Stomach (tissue), 9 donors: ENCODE measurements around the gene PLPPR2. TPM values are rescaled to one million over a fixed set of nuclear protein-coding genes. Genes with fewer than 3 reads are reported as not detected.
"Not testable (repeated sequence)": the region's sequence is repeated elsewhere in the genome, so short reads cannot be mapped to it uniquely, and the experiment has no call there.

Source experiments
- DNase-seq, 2 donors: peaks; one replicate each; pipeline versions ENCODE4 v3.0.0 to v3.0.0-alpha.2; 2013 to 2019
- H3K27ac ChIP-seq, 5 donors: fragments of 200-600 bp in 4 of 5; sonication (generic) in 4 of 5; one replicate each; pipeline ENCODE4 v1.5.1; 2013 to 2019; ENCODE audit warnings: mild to moderate bottlenecking in 1 of 5, moderate library complexity in 1 of 5
- H3K27me3 ChIP-seq, 3 donors: fragments of 200-600 bp; sonication (generic); one replicate each; pipeline ENCODE4 v1.5.1; 2017 to 2019; ENCODE audit warnings: mixed run types in 1 of 3
- H3K36me3 ChIP-seq, 4 donors: fragments of 200-600 bp; sonication (generic); 1 replicate in 3 of 4; 2 replicates in 1 of 4; pipeline ENCODE4 v1.5.1; 2016 to 2019
- H3K4me1 ChIP-seq, 4 donors: fragments of 200-600 bp; sonication (generic); one replicate each; pipeline ENCODE4 v1.5.1; 2016 to 2019
- H3K4me3 ChIP-seq, 4 donors: fragments of 200-600 bp; sonication (generic) in 3 of 4; one replicate each; pipeline ENCODE4 v1.5.1; 2016 to 2019; ENCODE audit warnings: mild to moderate bottlenecking in 1 of 4
- H3K9me3 ChIP-seq, 4 donors: fragments of 200-600 bp; sonication (generic); one replicate each; pipeline ENCODE4 v1.5.1; 2016 to 2019
- EP300 ChIP-seq: sonication (generic); formaldehyde crosslinking; IDR thresholded peaks from one replicate; pipeline ENCODE4 v1.6.1; 2017; ENCODE audit warnings: antibody characterized with exemption
- POLR2A ChIP-seq, 4 donors: fragments of 450-650 bp; IDR thresholded peaks; one replicate each; pipeline ENCODE4 v1.6.1; 2016; ENCODE audit warnings: antibody characterized with exemption in 4 of 4, control low read depth in 2 of 4, mild to moderate bottlenecking in 1 of 4, moderate library complexity in 1 of 4
- POLR2AphosphoS5 ChIP-seq, 3 donors: sonication (generic); formaldehyde crosslinking; IDR thresholded peaks; one replicate each; pipeline ENCODE4 v1.6.1; 2016; ENCODE audit warnings: antibody characterized with exemption in 3 of 3
- WGBS, 5 donors: extraction: QIAGEN DNeasy Blood & Tissue Kit in 3 of 5; methylation state at CpG; one replicate each; pipeline versions ENCODE4 v1.1.5 to v1.1.7; 2013 to 2018; 5-methylcytosine and 5-hydroxymethylcytosine counted together
- intact Hi-C: fragments of 100-400 bp; cut with DNase I; formaldehyde crosslinking; loops from one replicate; pipeline ENCODE4 v1.15.1; 2023; ENCODE audit warnings: low total_unique reads
- polyA plus RNA-seq, 3 donors: library from polyadenylated mRNA; stranded (reverse); fragments of 200-250 nt; gene quantifications; one replicate each; pipeline ENCODE4 v1.2.3, GENCODE V29; 2013
- total RNA-seq, 5 donors: library from RNA; depleted of rRNA; stranded (reverse); fragments of >200 nt; gene quantifications; one replicate each; pipeline versions ENCODE4 v1.1.0 to v1.2.3, GENCODE V29; 2014 to 2016
- TF ChIP-seq, protein P1 (sequence below), 7 experiments: fragments of 450-650 bp in 4 of 7; fragments of 200-600 bp in 3 of 7; sonication (generic) in 3 of 7; IDR thresholded peaks; one replicate each; pipeline ENCODE4 v1.5.1; 2016 to 2019; ENCODE audit warnings: antibody characterized with exemption in 7 of 7, control low read depth in 2 of 7, mild to moderate bottlenecking in 1 of 7
- donor health status: healthy with polysubstance abuse.
- donor health status: Bipolar disorder and iron deficiency.
- donor health status: healthy.

Gene PLPPR2
- total and polyA plus RNA-seq, 8 donors: 6.1 to 364 (median 9.8) TPM

DNA sequence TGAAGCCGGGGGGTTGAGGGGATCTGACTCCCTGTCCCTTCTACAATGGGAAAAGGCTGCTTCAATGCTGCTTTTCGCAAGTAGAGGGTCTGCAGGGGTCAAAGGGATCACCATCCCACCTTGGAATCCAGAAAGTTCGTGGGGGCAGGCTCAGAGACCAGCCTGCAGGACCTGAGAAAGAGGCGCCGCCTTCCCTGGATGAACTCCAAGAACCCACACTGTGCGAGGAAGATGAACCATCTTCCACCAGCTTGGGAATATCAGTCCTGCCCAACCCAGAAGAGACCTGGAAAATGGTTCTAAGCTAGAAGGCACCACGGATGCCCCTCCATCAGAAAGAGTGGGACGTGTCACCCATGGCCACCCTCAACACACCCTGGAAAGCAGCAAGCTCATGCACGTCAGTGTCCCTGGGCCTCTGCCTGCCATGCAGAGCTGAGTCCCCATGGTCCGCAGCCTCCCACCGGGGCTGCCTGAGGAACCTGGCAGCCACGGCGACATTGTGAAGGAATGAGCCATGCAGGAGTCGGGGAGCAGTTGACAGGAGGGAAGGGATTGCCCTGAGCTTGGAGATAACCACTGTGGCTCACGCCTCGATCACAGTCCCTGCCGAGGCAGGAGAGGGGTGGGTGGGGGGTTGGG, 30.4 kb upstream of the PLPPR2 start:
- peaks cover 23 to 52% (median 50%) of the 10 kb centered on the region in 4 donors for H3K36me3 ChIP-seq
- H3K4me1 ChIP-seq: peaks cover 22 to 54% (median 31%) of the 10 kb centered on the region in 4 donors
- H3K4me3 ChIP-seq: no peak overlapping the region
- peak in 1 of 2 donors; percentile 18 for DNase-seq
- H3K9me3 ChIP-seq: no peaks in the 10 kb centered on the region
- intact Hi-C loops: no loop called here
- no peaks in the 10 kb centered on the region for H3K27me3 ChIP-seq
- TF ChIP-seq POLR2A (IDR thresholded peaks at IDR 0.05): no peak
- WGBS, 5 donors: 57 to 64% (median 63%) methylated on average over 14 to 17 of the region's 17 CpGs
- H3K27ac ChIP-seq: peak overlapping the region; percentile 22 to 90 (median 85)

- Histone ChIP-seq H3K4me3 (no peak overlapping the region), H3K9me3 (no peaks in the 10 kb centered on the region), H3K36me3 (peaks cover 30 to 59% (median 57%) of the 10 kb centered on the region in 4 donors), H3K27me3 (no peaks in the 10 kb centered on the region), H3K27ac (peak overlapping the region in 3 of 5 donors; percentile 85 to 90 (median 88)), H3K4me1 (peaks cover 22 to 54% (median 31%) of the 10 kb centered on the region in 4 donors)
- intact Hi-C loops: no loop called here
- TF ChIP-seq POLR2A (IDR thresholded peaks at IDR 0.05) (no peak), POLR2AphosphoS5 (IDR thresholded peaks at IDR 0.05) (no peak), EP300 (no peak)
- TF ChIP-seq, protein P1, sequence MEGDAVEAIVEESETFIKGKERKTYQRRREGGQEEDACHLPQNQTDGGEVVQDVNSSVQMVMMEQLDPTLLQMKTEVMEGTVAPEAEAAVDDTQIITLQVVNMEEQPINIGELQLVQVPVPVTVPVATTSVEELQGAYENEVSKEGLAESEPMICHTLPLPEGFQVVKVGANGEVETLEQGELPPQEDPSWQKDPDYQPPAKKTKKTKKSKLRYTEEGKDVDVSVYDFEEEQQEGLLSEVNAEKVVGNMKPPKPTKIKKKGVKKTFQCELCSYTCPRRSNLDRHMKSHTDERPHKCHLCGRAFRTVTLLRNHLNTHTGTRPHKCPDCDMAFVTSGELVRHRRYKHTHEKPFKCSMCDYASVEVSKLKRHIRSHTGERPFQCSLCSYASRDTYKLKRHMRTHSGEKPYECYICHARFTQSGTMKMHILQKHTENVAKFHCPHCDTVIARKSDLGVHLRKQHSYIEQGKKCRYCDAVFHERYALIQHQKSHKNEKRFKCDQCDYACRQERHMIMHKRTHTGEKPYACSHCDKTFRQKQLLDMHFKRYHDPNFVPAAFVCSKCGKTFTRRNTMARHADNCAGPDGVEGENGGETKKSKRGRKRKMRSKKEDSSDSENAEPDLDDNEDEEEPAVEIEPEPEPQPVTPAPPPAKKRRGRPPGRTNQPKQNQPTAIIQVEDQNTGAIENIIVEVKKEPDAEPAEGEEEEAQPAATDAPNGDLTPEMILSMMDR (IDR thresholded peaks at IDR 0.05): no peak
- DNase-seq: no peak
- WGBS, 5 donors: 87 to 97% (median 93%) methylated on average over 7 of the region's 7 CpGs
Measured at GRCh38 chr19:11325544-11325943, 29.7 kb upstream of the PLPPR2 start.

DNA sequence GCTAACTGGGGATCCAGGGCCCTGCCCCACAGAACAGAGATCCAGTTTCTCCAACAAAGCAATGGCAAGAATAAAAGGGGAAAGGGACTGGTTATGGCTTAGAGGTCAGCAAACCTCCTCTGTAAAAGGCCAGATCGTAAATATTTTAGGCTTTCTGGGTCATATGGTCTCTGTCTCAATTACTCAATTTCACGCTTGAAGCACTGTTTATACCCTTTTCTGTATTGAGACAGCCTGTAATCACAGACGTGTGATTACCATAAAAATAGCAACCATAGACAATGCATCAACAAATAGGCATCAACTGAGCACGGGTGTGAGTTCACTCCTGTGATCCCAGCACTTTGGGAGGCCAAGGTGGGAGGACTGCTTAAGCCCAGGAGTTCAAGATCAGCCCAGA, 25.1 kb upstream of the PLPPR2 start:
- no peaks in the 10 kb centered on the region for H3K27me3 ChIP-seq
- H3K4me3 ChIP-seq: no peak overlapping the region
- peaks cover 51 to 100% (median 100%) of the 10 kb centered on the region in 4 donors for H3K36me3 ChIP-seq
- 63 to 88% (median 83%) methylated on average over 4 of the region's 4 CpGs for WGBS, 5 donors
- intact Hi-C loops: no loop called here
- DNase-seq: no peak
- H3K9me3 ChIP-seq: no peaks in the 10 kb centered on the region
- H3K4me1 ChIP-seq: peaks cover 0 to 16% (median 2%) of the 10 kb centered on the region in 4 donors
- no peak overlapping the region for H3K27ac ChIP-seq
- TF ChIP-seq, protein P1 (IDR thresholded peaks at IDR 0.05): no peak
- TF ChIP-seq POLR2AphosphoS5 (IDR thresholded peaks at IDR 0.05) (no peak), POLR2A (IDR thresholded peaks at IDR 0.05) (no peak), EP300 (no peak)

DNA sequence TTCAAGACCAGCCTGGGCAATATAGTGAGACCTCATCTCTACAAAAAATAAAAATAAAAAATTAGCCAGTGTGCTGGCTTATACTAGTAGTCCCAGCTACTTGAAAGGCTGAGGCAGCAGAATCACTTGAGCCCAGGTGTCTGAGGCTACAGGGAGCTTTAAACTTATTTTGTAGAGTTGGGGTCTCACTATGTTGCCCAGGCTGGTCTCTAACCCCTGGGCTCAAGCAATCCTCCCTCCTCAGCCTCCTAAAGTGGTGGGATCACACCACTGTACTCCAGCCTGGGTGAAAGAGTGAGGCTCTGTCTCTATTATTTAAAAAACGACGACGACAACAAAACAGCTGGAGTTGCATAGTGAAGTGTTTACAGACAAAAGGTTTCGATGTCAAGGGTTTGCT, 23.7 kb upstream of the PLPPR2 start:
- no peak overlapping the region for H3K27ac ChIP-seq
- no peak overlapping the region for H3K4me3 ChIP-seq
- intact Hi-C loops: no loop called here
- no peak for DNase-seq
- peaks cover 63 to 100% (median 100%) of the 10 kb centered on the region in 4 donors for H3K36me3 ChIP-seq
- WGBS, 5 donors: 60 to 77% (median 72%) methylated on average over 4 of the region's 4 CpGs
- H3K27me3 ChIP-seq: no peaks in the 10 kb centered on the region
- H3K4me1 ChIP-seq: peaks cover 0 to 6% (median 1%) of the 10 kb centered on the region in 4 donors
- TF ChIP-seq POLR2AphosphoS5 (IDR thresholded peaks at IDR 0.05) (no peak), EP300 (no peak)
- H3K9me3 ChIP-seq: no peaks in the 10 kb centered on the region

GRCh38 chr19:11332822-11333221, 22.4 kb upstream of the PLPPR2 start:
- intact Hi-C loops: no loop called here
- no peak for TF ChIP-seq EP300
- TF ChIP-seq POLR2AphosphoS5 (IDR thresholded peaks at IDR 0.05): no peak
- TF ChIP-seq, protein P1 (IDR thresholded peaks at IDR 0.05): no peak
- no peak for TF ChIP-seq POLR2A (IDR thresholded peaks at IDR 0.05)
- H3K9me3 ChIP-seq: no peaks in the 10 kb centered on the region
- no peak overlapping the region for H3K4me3 ChIP-seq
- peaks cover 62 to 97% (median 95%) of the 10 kb centered on the region in 4 donors for H3K36me3 ChIP-seq
- H3K27ac ChIP-seq: no peak overlapping the region
- 93 to 99% (median 96%) methylated on average over 5 of the region's 5 CpGs for WGBS, 5 donors
- no peak for DNase-seq
- peaks cover 0 to 16% (median 12%) of the 10 kb centered on the region in 4 donors for H3K4me1 ChIP-seq
- H3K27me3 ChIP-seq: no peaks in the 10 kb centered on the region

DNA sequence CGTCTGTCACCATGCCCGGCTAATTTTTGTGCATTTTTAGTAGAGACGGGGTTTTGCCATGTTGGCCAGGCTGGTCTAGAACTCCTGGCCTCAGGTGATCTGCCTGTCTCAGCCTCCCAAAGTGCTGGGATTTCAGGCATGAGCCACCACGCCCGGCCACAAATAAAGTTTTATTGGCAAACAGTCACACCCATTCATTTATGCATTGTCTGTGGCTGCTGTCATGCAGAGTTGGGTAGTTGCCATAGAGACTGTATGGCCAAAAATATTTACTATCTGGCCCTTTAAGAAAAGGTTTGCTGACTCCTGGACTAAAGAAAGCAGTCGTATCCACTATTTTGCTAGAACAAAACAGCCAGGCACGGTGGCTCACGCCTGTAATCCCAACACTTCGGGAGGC, 21.4 kb upstream of the PLPPR2 start:
- H3K4me3 ChIP-seq, H3K27ac ChIP-seq, H3K9me3 ChIP-seq, DNase-seq, H3K27me3 ChIP-seq, intact Hi-C loops: not testable (repeated sequence)
- WGBS, 5 donors: 79 to 89% (median 84%) methylated on average over 9 of the region's 9 CpGs
- H3K4me1 ChIP-seq: peaks cover 9 to 26% (median 22%) of the 10 kb centered on the region in 4 donors
- peaks cover 56 to 86% (median 85%) of the 10 kb centered on the region in 4 donors for H3K36me3 ChIP-seq
